GM19193 (cell line): ENCODE data around the gene ELAVL3.

Experiments used
- POLR2A ChIP-seq: IDR thresholded peaks from 4 replicates; pipeline ENCODE4 v1.6.1; 2011; ENCODE audit not compliant: insufficient read depth, insufficient read length; ENCODE audit errors: extremely low read depth

ELAVL3 gene

DNA sequence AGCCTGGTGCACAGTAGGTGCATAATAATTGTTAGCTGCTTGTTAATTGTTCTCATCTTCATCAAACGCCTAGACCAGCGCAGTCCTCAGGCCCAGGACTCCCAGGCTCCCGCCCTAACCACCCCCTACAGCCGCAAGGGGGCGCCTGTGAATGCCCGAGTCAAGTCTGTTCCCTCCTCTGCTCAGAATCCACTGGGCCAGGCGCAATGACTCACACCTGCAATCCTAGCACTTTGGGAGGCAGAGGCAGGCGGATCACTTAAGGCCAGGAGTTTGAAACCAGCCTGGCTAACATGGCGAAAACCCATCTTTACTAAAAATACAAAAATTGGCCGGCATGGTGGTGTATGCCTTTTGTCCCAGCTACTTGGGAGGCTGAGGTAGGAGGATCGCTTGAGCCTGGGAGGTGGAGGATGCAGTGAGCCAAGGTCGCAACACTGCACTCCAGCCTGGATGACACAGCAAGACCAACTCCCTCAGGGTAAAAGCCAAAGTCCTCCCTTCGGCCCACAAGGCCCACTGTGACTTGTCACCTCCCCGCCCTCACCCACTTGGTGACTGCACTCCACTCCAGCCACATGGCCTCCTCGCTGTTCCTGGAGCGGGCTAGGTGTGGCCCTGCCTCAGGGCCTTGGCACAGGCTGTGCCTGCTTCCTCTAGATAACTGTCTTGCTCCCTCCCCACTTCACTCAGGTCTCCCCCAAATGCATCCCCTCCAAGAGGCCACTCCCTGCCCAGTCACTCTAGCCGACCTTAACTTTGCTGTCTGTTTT is 15.7 kb upstream of the ELAVL3 start:
- TF ChIP-seq POLR2A: no peak

DNA sequence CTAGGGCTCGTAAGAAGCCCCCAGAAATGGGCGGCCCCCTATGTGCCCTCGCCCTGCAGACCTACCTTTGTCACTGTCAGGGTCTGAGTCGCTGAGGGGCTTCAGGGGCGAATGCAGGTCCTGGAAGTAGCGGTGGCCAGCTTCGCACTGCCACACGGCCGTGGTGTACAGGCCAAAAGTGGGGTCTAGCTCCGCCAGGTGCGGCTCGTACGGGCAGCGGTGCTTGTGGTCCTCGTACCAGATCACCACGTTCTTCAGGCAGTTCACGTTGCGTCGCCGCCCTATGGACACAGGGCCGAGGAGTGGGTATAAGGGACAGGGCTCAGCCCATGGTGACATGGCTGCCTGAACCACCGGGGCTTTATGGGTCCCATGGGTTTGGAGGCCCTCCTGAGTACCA is 15.0 kb upstream of the ELAVL3 start:
- no peak for TF ChIP-seq POLR2A

DNA sequence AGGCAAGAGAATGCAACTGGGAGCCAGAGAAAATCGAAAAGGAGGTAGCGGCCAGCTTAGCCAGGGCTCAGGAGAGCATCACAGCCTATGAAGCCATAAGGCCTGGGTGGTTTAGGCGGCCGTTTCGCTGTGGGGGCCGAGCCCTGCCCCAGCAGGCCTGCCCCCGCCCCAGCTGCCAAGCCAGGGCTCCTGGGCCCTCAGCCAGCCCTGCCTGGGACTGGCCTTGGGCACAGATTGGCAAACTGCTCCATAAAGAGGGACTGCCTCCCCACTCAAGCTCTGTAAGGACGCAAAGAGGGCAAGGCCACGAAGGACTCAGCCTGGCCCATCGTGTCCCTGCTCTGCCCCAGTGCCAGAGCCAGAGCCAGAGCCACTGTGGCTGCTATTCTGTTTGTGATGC is 14.6 kb upstream of the ELAVL3 start:
- TF ChIP-seq POLR2A: no peak

DNA sequence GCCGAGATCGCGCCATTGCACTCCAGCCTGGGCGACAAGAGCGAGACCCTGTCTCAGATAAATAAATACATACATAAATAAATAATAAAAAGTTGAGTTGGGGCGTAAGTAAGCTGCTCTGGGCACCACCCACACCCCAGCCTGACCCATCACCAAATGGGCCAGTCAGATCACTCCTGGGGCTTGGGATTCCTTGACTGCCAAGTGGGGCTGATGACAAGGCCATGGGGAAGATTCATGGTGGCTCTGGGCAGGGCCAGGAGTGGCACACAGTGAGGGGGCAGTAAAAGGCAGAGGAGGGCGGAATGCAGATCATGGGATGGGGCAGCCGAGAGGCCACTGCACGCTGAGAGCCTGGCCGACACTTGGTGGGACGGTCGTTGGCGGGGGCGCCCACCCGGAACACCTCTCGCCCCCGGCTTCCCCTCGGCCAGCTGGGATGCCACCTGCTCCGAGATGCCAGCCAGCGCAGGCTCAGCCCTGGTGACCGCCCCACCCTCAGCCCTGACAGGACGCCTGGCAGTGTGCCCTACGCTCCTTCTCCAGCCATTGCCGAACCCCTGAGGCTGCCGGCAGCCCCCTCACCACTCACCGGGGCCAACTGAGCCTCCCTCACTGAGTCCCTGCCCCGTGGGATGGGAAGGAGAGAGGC is 13.9 kb upstream of the ELAVL3 start:
- TF ChIP-seq POLR2A: no peak

DNA sequence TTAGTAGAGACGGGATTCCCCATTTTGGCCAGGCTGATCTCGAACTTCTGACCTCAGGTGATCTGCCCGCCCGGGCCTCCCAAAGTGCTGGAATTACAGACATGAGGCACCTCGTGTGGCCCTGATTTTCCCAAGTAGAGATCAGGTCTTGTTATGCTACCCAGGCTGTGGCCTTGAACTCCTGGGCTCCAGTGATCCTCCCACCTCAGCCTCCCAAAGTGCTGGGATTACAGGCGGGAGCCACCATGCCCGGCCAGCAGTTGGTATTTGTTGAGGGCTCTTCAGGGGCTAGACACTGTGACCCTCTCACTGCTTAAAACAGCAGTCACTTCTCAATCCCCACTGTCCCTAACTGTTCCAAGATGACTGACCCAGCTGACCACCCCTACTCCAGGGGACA is 8.5 kb upstream of the ELAVL3 start:
- no peak for TF ChIP-seq POLR2A

DNA sequence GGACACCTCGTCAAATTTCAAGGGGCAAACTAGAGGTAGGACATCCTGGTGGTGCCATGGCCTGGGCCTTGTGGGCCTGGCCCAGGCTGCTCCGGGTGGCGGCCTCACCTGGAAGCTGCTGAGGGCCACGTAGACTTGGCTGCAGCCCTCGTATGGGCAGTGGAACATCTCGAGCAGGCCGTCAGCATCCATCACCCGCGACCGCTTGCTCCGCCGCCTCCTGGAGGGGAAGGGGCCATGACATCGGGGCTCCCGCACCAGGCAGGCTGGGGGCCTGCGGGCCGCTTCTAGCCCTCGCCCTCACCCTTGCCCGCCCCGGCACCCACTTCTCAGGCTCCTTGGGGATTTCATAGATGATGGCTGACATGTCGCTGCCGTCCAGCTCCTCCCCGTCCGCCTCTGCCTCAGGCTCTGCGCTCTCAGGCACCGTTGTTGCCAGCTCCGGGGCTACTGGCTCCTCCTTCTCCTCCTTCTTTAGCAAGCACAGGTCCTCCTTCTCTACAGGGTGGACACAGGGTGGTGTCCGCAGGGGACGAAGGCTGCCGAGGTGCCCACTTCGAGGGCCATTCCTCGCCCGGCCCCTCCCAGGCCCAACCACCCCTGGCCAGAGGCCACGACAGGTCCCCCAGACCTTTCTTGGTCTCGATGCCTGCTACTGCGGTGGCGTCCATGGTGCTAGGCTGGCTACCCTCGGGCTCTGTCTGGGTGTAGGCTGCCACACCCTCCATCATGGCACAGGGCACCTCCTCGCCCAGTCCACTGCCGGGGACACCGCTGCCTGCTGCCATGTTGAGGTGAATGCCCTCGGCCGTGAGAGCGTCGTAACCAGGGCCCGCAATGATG is 6.0 kb upstream of the ELAVL3 start:
- no peak for TF ChIP-seq POLR2A

DNA sequence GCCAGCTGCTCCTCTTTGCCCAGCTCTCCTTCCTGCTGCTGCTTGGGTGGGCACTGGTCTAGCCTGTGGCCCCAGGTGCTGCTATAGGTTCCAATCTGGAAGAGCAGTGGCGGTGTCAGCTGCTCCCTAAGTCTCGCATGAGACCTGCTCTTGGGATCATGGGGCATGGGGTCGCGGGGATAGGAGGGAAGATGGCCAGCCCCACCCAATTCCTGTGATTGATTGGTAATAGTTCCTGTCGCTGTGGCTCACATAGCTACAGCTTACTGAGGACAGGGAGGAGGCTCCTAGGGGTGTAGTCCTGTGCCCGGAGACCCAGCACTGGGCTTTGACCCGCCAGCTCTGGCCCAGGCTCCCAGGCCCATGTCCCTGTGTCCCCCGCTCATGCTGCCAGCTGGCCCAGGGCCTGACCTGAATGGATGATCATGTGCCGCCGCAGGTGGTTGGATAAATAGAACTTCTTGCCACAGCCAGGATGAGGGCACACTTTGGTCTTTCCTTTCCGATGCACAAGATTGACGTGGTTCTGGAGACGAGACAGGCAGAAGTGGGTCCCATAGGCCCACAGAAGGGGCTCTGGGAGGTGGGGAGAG is 4.5 kb upstream of the ELAVL3 start:
- TF ChIP-seq POLR2A: no peak

DNA sequence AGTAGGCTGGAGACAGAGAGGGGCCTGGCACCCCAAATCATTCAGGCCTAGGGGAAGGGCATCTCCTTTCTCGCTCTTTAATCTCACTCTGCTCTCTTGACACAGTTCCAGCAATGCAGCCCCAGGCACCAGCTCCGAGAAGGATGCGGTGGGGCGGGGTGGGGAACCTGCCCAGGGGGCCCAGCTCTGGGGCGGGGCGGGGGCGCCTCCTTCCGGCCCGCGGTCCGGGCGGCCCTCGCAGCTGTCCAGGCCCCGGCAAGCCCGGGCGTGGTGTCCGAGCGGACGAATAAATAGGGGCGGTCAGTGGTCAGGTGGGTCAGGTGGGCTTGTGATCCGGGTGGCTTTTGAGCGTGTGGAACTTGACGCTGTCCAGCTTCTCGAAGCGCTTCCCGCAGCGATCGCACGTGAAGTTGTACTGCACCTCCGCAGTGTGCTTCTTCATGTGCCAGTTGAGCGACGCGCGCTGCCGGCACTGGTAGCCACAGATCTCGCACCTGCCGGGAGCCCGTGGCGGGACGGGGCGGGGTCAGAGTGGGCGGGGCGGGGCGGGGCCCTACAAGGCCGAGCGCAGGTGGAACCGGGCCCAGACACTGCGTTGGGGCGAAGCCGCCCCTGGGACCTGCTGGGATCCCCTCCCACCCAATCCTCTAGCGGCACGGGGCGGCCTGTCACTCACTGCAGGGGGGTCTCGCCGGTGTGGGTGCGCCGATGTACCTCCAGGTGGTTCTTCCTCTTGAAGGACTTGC is 2.7 kb upstream of the ELAVL3 start:
- no peak for TF ChIP-seq POLR2A

DNA sequence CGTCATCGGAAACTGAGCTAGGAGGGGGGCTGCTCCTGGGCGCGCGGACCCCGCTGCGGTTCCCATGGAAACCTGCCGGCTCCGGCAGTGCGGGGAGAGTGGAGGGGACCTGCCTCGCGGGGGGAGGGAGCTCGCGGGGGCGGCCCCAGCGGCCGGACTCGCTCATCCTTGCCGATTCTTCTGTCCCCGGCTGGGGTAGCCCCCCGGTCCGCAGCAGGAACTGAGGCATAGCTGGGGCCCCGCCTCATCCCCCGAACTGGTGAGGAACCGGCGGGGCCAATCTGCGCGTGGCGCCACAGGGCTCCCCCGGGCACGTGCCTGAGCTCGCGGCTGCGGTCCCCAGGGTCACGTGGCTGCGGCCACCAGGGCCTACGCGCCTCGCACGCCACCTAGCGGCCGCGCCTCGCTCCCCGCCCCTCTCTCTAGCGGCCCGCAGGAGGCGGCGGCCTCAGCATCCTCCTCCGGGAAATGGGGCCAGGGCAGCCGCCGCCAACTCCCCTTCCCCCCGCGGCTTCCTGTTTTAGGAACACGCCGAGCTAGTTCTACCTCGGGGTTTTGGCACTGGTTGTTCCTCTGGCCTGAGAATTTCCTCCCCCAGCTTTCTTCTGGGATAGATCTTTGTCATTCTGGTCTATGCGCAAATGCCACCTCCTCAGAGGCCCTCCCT is 1.7 kb upstream of the ELAVL3 start:
- no peak for TF ChIP-seq POLR2A

DNA sequence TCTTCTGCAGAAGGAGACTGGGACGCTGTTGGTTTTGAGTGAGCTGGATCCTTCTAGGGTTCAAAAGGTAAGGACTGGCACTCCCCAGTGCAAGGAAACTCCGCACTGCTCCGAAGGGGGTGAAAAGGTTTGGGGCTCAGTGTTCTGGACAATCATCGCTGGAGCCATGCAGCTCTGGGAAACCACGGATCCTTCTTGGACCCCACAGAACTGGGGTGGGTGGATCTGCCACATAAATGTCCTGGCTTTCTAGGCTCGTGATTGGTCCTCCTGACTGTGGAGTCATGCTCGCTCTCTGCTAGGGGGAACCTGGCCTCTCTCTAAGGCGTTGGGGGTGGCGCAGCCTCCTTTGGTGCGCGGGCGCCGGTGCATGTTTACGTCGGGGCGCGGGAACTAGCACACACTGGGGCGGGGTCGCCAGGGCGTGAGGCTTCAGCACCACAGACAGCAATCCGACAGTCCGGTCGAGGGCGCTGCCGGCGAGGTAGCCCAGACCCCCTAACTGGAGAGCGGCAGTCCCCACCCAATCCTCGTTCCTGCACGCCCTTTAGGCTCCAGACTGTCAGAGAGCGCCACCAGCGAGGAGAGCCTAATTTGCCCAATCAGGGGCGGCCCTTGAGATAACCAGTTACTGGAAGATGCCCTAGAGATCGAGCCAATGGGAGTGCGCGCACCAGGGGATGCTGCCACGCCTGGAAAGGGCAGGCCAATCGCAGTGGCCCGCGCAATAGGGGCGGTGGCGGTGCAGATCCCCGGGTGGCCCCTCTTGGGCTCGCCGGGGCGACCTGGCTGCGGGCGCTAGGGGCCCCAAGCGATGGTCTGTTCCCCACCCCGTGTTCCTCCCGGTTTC is 913 bp upstream of the ELAVL3 start:
- no peak for TF ChIP-seq POLR2A

DNA sequence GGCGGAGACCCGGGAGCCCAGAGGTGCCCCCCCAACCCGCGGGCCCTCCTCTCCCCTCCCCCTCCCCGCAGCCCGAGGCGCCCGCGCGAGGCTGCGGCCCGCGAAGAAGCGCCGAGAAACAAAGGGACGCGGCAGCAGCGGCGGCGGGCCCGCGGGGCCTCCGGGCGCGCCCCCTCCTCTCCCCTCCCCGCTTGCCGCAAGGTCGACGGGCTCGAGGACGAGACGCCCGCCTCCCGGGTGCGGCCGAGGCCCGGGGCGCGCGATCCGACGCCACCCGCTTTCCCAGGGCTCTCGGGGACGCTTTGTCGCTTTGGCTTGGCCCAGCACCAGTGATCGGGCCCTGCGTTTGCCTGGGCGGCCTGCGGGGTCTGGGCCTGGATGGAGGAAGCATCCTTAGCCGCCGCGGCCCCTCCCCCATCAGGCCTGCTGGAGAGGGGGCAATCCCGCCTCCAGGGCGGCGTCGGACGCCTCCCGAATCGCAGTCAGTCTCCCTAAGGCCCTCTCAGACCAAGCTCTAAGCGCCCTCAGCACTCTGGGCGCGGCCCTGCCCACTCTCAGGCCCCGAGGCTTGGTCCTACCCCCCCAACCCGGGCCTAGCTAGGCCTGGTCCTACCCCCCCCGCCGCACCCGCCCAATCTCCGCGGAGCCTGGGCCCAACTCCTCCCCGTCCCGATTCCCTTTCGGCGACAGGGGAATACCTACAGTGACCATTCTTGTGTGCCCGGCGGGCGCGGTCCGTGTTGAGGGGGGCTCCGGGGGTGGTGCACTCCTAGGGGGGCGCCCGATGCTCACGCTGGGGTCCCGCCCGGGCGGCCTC is 740 bp downstream of the ELAVL3 start:
- TF ChIP-seq POLR2A: no peak
